Mesenchymal stem cell (in vitro differentiated cells and primary cell): ENCODE measurements around the gene LDB2.

ENCODE experiments used
- DNase-seq: peaks from one replicate; pipeline ENCODE4 v3.0.0-alpha.2; 2013
- H2AFZ ChIP-seq: one replicate; pipeline ENCODE4 v1.6.1; 2013; ENCODE audit warnings: low read depth, mild to moderate bottlenecking, control low read depth, inconsistent platforms, low read length, moderate library complexity
- H2AK5ac ChIP-seq: 2 replicates; pipeline ENCODE4 v1.6.1; 2013; ENCODE audit warnings: low read length, moderate library complexity, mild to moderate bottlenecking, inconsistent platforms; ENCODE audit not compliant: severe bottlenecking
- H2BK120ac ChIP-seq: one replicate; pipeline ENCODE4 v1.6.1; 2013; ENCODE audit warnings: low read depth, mild to moderate bottlenecking, inconsistent platforms, low read length, moderate library complexity
- H2BK12ac ChIP-seq, 2 experiments: one replicate each; pipeline ENCODE4 v1.6.1; 2013; ENCODE audit warnings: inconsistent platforms in 2 of 2, low read length in 2 of 2, mild to moderate bottlenecking in 2 of 2, moderate library complexity in 2 of 2, control low read depth in 1 of 2
- H2BK15ac ChIP-seq: one replicate; pipeline ENCODE4 v1.6.1; 2013; ENCODE audit warnings: mild to moderate bottlenecking, low read depth, inconsistent platforms; ENCODE audit not compliant: poor library complexity, severe bottlenecking
- H2BK5ac ChIP-seq: 2 replicates; pipeline ENCODE4 v1.6.1; 2013; ENCODE audit warnings: low read depth, mild to moderate bottlenecking, low read length, control low read depth, inconsistent platforms; ENCODE audit not compliant: poor library complexity, severe bottlenecking
- H3K14ac ChIP-seq, 2 experiments: one replicate each; pipeline ENCODE4 v1.6.1; 2013; ENCODE audit warnings: inconsistent platforms in 2 of 2, low read length in 2 of 2, control low read depth in 1 of 2, mild to moderate bottlenecking in 1 of 2, moderate library complexity in 1 of 2
- H3K18ac ChIP-seq, 2 experiments: one replicate each; pipeline ENCODE4 v1.6.1; 2013; ENCODE audit warnings: inconsistent platforms in 2 of 2, low read length in 2 of 2, control low read depth in 1 of 2, low read depth in 1 of 2, mild to moderate bottlenecking in 1 of 2
- H3K23ac ChIP-seq, 2 experiments: one replicate each; pipeline ENCODE4 v1.6.1; 2013; ENCODE audit warnings: inconsistent platforms in 2 of 2, low read length in 2 of 2, mild to moderate bottlenecking in 2 of 2, moderate library complexity in 2 of 2, control low read depth in 1 of 2
- H3K27ac ChIP-seq: 2 replicates; pipeline ENCODE4 v1.5.1; 2013; ENCODE audit warnings: mild to moderate bottlenecking, moderate library complexity, low read length, control low read depth, inconsistent platforms; ENCODE audit not compliant: poor library complexity, severe bottlenecking
- H3K27me3 ChIP-seq, 2 experiments: 2 replicates each; pipeline versions ENCODE4 v1.6.1 to v1.7.0; 2013; ENCODE audit warnings: low read length in 2 of 2, mild to moderate bottlenecking in 2 of 2, moderate library complexity in 2 of 2, control low read depth in 1 of 2, inconsistent platforms in 1 of 2; ENCODE audit not compliant: control insufficient read depth in 1 of 2, insufficient read depth in 1 of 2
- H3K36me3 ChIP-seq, 2 experiments: 2 replicates each; pipeline versions ENCODE4 v1.6.1 to v1.7.0; 2013; ENCODE audit warnings: low read length in 2 of 2, control low read depth in 1 of 2, inconsistent platforms in 1 of 2, low read depth in 1 of 2, mild to moderate bottlenecking in 1 of 2; ENCODE audit not compliant: insufficient read depth in 2 of 2, control insufficient read depth in 1 of 2
- H3K4ac ChIP-seq, 2 experiments: one replicate each; pipeline ENCODE4 v1.6.1; 2013; ENCODE audit warnings: inconsistent platforms in 2 of 2, low read length in 2 of 2, mild to moderate bottlenecking in 2 of 2, moderate library complexity in 2 of 2, control low read depth in 1 of 2, low read depth in 1 of 2
- H3K4me1 ChIP-seq: 2 replicates; pipeline ENCODE4 v1.6.1; 2013; ENCODE audit warnings: low read depth, low read length, control low read depth; ENCODE audit not compliant: control insufficient read depth, insufficient read depth
- H3K4me2 ChIP-seq: 2 replicates; pipeline ENCODE4 v1.6.1; 2013; ENCODE audit warnings: low read length, mild to moderate bottlenecking, inconsistent platforms; ENCODE audit not compliant: poor library complexity, severe bottlenecking
- H3K4me3 ChIP-seq, 2 experiments: 2 replicates each; pipeline versions ENCODE4 v1.5.1 to v1.7.0; 2013; ENCODE audit warnings: low read length in 2 of 2, mild to moderate bottlenecking in 2 of 2, control low read depth in 1 of 2, low read depth in 1 of 2; ENCODE audit not compliant: insufficient read depth in 1 of 2
- H3K79me1 ChIP-seq: replicated peaks from 2 replicates; pipeline ENCODE4 v1.6.1; 2013; ENCODE audit warnings: mild to moderate bottlenecking, control low read depth, low read length, inconsistent platforms; ENCODE audit not compliant: poor library complexity, severe bottlenecking
- H3K9ac ChIP-seq: 2 replicates; pipeline ENCODE4 v1.7.0; 2013; ENCODE audit warnings: mild to moderate bottlenecking, low read length, moderate library complexity
- H3K9me3 ChIP-seq: 2 replicates; pipeline ENCODE4 v1.7.0; 2013; ENCODE audit warnings: mild to moderate bottlenecking, low read length; ENCODE audit not compliant: control insufficient read depth
- H4K8ac ChIP-seq: one replicate; pipeline ENCODE4 v1.6.1; 2013; ENCODE audit warnings: inconsistent platforms, mild to moderate bottlenecking, low read length, moderate library complexity
- H4K91ac ChIP-seq: one replicate; pipeline ENCODE4 v1.6.1; 2013; ENCODE audit warnings: mild to moderate bottlenecking, low read length, inconsistent platforms
- WGBS: methylation state at CpG from one replicate; pipeline ENCODE4 v1.1.7; 2013; ENCODE audit warnings: mixed read lengths; 5-methylcytosine and 5-hydroxymethylcytosine counted together

Gene LDB2

GRCh38 chr4:16667464-16667863 is 231.0 kb downstream of the LDB2 start:
- Histone ChIP-seq H3K36me3 (peaks cover 0 to 14% of the 10 kb centered on the region in 2 experiments), H2BK12ac (no peak overlapping the region), H3K9me3 (no peaks in the 10 kb centered on the region), H2BK15ac (no peak overlapping the region), H3K14ac (peak overlapping the region in 1 of 2 experiments; percentile 87), H3K4ac (no peak overlapping the region), H3K79me1 (no peaks in the 10 kb centered on the region), H3K4me2 (no peak overlapping the region), H3K27ac (no peak overlapping the region), H2AK5ac (no peak overlapping the region), H2BK120ac (no peak overlapping the region), H3K23ac (peak overlapping the region in 1 of 2 experiments; percentile 85), H4K8ac (no peak overlapping the region), H2BK5ac (no peak overlapping the region), H3K18ac (no peak overlapping the region), H3K27me3 (no peaks in the 10 kb centered on the region), H3K4me3 (no peak overlapping the region), H3K9ac (no peak overlapping the region), H4K91ac (no peak overlapping the region), H2AFZ (no peak overlapping the region), H3K4me1 (no peaks in the 10 kb centered on the region)
- peak; percentile 68 for DNase-seq
- 64% methylated on average over 3 of the region's 3 CpGs for WGBS

GRCh38 chr4:16665942-16666551 is 232.4 kb downstream of the LDB2 start:
- no peak overlapping the region for H4K91ac ChIP-seq
- H3K4me2 ChIP-seq = no peak overlapping the region
- no peak overlapping the region for H2AK5ac ChIP-seq
- H3K14ac ChIP-seq = peak overlapping the region in 1 of 2 experiments; percentile 15
- WGBS = 93% methylated on average over 12 of the region's 12 CpGs
- no peaks in the 10 kb centered on the region for H3K4me1 ChIP-seq
- H3K18ac ChIP-seq = no peak overlapping the region
- H3K4ac ChIP-seq = no peak overlapping the region
- H2BK120ac ChIP-seq = no peak overlapping the region
- H4K8ac ChIP-seq = no peak overlapping the region
- H3K23ac ChIP-seq = no peak overlapping the region
- H3K9ac ChIP-seq = no peak overlapping the region
- no peaks in the 10 kb centered on the region for H3K79me1 ChIP-seq
- no peak overlapping the region for H2BK5ac ChIP-seq
- no peak overlapping the region for H2BK12ac ChIP-seq
- H3K9me3 ChIP-seq = no peaks in the 10 kb centered on the region
- H3K36me3 ChIP-seq = peaks cover 0 to 14% of the 10 kb centered on the region in 2 experiments
- H3K27ac ChIP-seq = no peak overlapping the region
- no peak for DNase-seq
- no peak overlapping the region for H3K4me3 ChIP-seq
- H2BK15ac ChIP-seq = no peak overlapping the region
- H3K27me3 ChIP-seq = no peaks in the 10 kb centered on the region
- no peak overlapping the region for H2AFZ ChIP-seq

DNA sequence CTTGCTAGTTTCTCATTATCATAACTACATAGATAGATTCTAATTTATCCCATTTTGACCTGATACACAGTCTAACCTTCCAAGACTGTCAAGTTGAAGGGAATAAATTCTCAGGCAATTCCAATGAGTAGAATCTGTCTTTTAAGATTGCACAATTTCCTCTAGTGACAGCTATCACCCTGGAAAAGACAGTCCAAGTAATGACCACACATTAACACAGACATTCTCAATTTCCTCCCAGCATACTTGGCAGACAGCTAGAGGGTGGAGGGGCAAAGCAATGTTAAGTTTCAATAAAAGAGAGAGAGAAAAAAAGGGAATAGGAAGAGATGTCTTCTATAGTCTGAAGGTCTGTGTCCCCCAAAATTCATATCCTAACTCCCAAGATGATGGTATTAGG is 234.7 kb downstream of the LDB2 start:
- Histone ChIP-seq H4K91ac (no peak overlapping the region), H3K9ac (no peak overlapping the region), H2BK5ac (no peak overlapping the region), H2AFZ (no peak overlapping the region), H3K27me3 (no peaks in the 10 kb centered on the region), H2AK5ac (no peak overlapping the region), H3K14ac (no peak overlapping the region), H3K27ac (no peak overlapping the region), H3K23ac (no peak overlapping the region), H3K9me3 (no peaks in the 10 kb centered on the region), H3K36me3 (peaks cover 0 to 14% of the 10 kb centered on the region in 2 experiments), H2BK120ac (no peak overlapping the region), H3K4me1 (no peaks in the 10 kb centered on the region), H3K4me2 (no peak overlapping the region), H3K79me1 (no peaks in the 10 kb centered on the region), H3K18ac (no peak overlapping the region), H4K8ac (no peak overlapping the region), H3K4ac (no peak overlapping the region), H3K4me3 (no peak overlapping the region), H2BK15ac (no peak overlapping the region), H2BK12ac (no peak overlapping the region)
- peak; percentile 8 for DNase-seq

GRCh38 chr4:16663307-16663706 is 235.1 kb downstream of the LDB2 start:
- no peak overlapping the region for H3K14ac ChIP-seq
- no peaks in the 10 kb centered on the region for H3K4me1 ChIP-seq
- peaks cover 0 to 14% of the 10 kb centered on the region in 2 experiments for H3K36me3 ChIP-seq
- no peak overlapping the region for H3K4ac ChIP-seq
- H2AFZ ChIP-seq = no peak overlapping the region
- no peak overlapping the region for H2BK15ac ChIP-seq
- H3K18ac ChIP-seq = no peak overlapping the region
- no peak overlapping the region for H2BK12ac ChIP-seq
- no peaks in the 10 kb centered on the region for H3K27me3 ChIP-seq
- no peak overlapping the region for H2BK5ac ChIP-seq
- H3K23ac ChIP-seq = no peak overlapping the region
- DNase-seq = no peak
- H3K4me2 ChIP-seq = no peak overlapping the region
- H4K91ac ChIP-seq = no peak overlapping the region
- H4K8ac ChIP-seq = no peak overlapping the region
- H3K27ac ChIP-seq = no peak overlapping the region
- no peak overlapping the region for H2BK120ac ChIP-seq
- no peak overlapping the region for H2AK5ac ChIP-seq
- WGBS = 100% methylated on average over 2 of the region's 4 CpGs
- H3K4me3 ChIP-seq = no peak overlapping the region
- no peaks in the 10 kb centered on the region for H3K9me3 ChIP-seq
- H3K79me1 ChIP-seq = no peaks in the 10 kb centered on the region
- H3K9ac ChIP-seq = no peak overlapping the region
